ENCODE data around the gene SNRPN.
"Not testable (repeated sequence)": the region's sequence is repeated elsewhere in the genome, so short reads cannot be mapped to it uniquely, and the experiment has no call there.

Gene SNRPN

DNA sequence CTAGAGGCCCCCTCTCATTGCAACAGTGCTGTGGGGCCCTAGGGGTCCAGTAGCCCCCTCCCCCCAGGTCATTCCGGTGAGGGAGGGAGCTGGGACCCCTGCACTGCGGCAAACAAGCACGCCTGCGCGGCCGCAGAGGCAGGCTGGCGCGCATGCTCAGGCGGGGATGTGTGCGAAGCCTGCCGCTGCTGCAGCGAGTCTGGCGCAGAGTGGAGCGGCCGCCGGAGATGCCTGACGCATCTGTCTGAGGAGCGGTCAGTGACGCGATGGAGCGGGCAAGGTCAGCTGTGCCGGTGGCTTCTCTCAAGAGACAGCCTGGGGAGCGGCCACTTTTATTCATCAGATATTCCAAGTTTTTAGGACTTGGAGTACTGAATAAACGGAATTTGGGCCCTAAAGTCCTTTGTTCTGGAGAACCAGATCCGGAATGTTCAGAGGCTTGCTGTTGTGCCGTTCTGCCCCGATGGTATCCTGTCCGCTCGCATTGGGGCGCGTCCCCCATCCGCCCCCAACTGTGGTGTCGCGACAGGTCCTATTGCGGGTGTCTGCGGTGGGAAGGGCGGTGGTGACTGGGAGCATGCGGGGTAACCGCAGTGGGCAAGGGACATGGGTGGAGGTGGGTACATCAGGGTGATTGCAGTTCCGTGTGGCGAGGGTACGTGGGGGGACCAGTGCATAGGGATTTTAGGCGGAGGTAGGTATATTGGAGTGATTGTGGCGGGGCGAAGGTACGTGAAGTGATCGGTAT, at the start of gene SNRPN, which contains the start of gene SNURF:
Gene SNRPN (plus strand): TSS at position 205 of the 748 bp plus-strand sequence. CDS start 19,467 bp downstream, outside the sequence.
Gene SNURF (plus strand): TSS at position 205 of the 748 bp plus-strand sequence. CDS start 62 bp downstream, at position 267.
- peak; percentile 64 for DNase-seq (ENCODE audit: low spot score)

DNA sequence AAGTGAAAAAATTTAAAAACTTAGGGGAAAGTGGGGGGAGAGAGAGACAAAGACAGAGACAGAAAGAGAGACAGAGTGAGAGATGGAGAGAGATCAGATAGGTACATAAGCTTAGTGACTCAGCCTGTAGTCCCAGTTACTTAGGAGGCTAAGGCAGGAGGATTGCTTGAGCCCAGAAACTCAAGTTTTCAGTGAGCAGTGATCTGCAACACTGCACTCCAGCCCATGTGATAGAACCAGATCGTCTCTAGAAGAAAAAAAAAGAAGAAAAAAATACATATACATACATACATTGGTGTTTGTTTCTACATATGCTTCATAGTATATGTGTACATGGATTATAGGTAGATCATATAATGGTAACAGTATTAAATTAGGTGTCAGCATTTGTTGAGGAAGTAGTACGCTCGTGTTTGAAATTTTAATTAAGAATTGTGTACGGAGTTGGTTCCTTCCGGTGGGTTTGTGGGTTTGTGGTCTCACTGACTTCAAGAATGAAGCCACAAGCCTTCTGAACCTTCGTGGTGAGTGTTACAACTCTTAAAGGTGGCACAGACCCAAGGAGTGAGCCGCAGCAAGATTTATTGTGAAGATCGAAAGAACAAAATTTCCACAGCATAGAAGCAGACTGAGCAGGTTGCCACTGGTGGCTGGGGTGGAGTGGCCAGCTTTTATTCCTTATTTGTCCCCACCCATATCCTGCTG, 38.3 kb upstream of the SNRPN start:
- DNase-seq (ENCODE audit: low spot score) = no peak

DNA sequence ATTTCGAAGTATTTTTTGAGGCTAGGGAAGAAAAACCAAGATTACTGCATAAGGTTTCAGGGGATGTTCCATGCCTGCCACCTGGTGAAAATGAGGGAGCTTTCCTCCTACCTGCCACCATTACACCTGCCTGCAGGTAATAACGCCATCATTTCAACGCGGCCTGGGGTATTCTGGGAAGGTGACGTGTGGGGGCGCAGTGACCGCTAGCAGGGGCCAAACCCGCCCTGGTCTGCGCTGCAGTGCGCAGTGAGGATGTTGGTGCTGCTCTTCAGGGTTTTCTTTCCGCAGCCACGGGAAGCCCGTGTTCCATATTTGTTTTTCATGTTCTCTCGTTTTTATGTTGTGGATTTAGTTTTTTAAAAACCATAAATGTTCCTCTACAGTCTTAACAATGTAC, 37.4 kb upstream of the SNRPN start:
- DNase-seq (ENCODE audit: low spot score) = no peak

DNA sequence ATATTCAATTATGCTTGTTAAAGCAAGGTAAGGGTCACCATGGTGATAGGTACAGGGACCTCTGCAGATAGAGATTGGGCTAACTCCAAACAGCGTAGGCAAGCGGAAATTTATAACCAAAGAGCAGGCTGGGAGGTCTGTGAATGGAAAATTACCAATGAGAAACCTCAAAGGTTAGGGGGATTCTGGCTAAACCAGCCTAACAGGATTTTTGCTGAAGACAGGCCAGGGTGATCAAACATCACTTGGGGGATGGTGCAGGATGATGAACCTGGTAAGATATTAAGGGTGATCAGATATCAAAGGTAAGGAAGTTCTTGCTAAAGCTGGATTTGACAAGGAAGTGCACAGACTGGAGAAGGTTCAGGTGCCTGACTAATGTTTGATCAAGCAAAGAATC, 35.3 kb upstream of the SNRPN start:
- no peak for DNase-seq (ENCODE audit: low spot score)

DNA sequence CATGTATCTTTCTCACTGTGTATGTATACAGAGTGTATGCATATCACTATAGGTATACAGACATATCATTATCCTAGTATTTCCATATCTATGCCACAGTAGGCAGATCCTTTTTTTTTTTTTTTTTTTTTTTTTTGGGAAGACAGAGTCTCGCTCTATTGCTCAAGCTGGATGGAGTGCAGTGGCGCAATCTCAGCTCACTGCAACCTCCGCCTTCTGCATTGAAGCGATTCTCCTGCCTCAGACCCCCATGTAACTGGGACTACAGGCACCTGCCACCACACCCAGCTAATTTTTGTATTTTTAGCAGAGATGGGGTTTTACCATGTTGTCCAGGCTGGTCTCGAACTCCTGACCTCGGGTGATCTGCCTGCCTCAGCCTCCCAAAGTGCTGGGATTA, 32.0 kb upstream of the SNRPN start:
- not testable (repeated sequence) for DNase-seq (ENCODE audit: low spot score)

DNA sequence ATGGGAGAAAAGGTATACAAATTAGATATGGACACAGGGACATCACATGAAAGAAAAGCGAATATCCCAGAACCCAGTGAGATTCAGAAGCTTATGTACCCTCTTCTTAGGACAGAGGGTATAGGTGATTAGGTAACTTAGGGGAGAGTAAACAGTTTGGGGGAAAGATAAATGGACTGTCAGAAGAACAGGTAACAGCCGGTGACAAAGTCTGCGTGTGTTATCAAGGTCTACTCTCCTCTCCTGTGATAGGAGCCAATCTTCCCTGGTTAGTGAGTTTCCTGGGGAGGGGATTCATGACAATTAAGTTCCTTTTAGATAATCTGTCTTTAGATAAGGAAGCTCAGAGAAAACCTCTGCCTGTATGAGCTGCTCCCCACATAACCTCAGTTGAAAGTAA, 30.6 kb upstream of the SNRPN start:
- DNase-seq (ENCODE audit: low spot score) = no peak

DNA sequence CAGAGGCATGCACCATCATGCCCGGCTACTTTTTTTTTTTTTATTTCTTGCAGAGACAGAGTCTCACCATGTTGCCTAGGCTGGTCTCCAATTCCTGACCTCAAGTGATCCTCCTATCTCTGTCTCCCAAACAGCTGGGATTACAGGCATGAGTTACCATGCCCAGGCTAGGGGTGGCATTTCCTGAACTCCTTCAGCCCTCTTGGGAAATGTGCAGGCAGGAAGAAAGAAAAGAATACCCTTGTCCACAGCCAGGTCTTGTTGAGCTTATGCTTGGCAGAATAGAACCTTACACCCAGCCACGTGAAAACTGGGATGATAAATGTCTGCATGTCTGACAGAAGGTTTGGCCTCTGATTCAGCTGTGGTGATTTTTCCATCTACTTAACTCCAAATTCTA, 30.2 kb upstream of the SNRPN start:
- DNase-seq (ENCODE audit: low spot score) = no peak

DNA sequence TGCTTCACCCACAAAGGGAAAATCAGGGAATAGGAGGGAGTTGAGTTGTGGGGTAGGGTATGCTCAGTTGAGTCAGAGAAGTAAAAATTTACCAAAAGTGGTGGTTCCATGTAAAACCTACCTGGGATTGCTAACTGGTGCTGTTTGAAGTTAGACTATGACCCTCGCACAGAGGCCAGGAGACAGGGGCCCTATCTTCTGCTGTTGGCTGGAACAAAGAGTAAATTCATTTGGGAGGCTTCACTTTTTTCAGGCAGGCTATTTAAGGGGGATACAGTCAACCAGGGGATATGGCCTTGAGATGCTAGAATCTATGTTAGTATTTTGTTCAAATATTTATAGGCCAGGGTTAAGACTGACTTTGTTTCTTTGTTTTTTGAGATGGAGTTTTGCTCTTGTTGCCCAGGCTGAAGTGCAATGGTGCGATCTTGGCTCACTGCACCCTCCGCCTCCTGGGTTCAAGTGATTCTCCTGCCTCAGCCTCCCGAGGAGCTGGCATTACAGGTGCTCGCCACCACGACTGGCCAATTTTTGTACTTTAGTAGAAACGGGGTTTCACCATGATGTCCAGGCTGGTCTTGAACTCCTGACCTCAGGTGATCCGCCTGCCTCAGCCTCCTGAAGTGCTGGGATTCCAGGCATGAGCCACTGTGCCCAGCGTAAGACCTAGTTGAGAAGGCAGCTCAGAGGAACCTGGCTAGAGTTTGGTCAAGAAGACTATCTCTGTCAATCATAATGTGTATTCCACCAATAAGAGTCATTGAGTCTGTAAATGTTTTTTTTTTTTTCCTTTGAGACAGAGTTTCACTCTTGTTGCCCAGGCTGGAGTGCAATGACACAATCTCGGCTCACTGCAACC, 22.7 kb upstream of the SNRPN start:
- DNase-seq (ENCODE audit: low spot score) = not testable (repeated sequence)

DNA sequence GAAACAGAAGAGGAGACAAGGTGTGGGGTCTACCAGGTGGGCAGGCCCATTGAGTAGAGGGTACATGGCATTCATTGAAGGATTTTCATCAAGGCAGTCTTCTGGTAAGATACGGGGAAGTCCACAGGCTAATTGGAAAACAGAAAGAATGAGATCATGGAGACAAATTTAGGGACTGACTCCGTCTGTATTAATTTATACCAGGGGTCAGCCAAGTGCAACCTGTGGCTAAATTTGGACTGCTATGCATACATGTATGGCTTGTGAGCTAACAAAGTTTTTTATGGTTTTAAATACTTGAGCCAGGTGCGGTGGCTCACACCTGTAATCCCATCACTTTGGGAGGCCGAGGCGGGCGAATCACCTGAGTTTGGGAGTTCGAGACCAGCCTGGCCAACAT, 21.1 kb upstream of the SNRPN start:
- no peak for DNase-seq (ENCODE audit: low spot score)

DNA sequence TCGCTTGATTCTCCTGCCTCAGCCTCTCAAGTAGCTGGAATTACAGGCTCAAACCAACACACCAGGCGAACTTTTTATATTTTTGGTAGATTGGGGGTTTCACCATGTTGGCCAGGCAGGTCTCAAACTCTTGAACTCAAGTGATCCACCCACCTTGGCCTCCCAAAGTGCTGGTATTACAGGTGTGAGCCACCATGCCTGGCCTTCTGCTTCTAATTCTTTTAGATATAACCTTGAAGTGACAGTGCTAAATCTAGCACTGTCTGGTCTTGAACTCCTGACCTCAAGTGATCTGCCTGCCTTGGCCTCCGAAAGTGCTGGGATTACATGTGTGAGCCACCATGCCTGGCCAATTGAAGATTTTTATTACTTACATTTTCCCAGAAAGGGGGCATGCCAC, 16.6 kb upstream of the SNRPN start:
- not testable (repeated sequence) for DNase-seq (ENCODE audit: low spot score)

DNA sequence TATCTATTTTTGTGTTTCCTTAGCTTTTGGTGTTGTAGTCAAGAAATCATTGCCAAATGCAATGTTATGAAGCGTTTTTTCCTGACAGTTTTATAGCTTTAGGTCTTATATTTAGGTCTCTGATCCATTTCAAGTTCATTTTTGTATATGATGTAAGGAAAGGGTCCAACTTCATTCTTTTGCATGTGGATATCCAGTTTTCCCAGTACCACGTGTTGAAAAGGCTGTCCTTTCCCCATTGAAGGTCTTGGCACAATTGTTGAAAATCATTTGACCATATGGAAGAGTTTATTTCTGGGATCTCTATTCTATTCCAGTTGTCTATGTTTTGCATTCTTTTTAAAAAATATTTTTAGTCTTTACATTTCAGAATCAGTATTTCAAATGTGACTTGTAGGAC, 14.6 kb upstream of the SNRPN start:
- DNase-seq (ENCODE audit: low spot score) = no peak

DNA sequence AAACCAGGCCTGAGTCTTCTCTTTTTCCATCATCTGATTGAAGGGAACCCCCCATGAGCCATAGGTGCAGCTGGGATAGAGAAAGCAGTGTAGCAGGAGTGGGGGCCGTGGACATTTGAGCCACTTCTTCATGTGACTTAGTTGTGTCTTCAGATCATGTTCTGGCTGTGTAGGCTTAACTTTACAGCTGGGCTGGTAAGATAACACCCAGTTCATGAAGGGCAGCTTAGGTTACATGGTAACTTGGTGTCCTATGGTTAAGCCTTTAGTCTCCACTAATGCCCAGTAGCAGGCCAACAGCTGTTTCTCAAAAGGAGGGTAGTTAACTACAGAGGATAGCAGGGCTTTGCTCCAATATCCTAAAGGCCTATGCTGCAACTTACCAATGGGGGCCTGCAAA, 11.4 kb upstream of the SNRPN start:
- no peak for DNase-seq (ENCODE audit: low spot score)

DNA sequence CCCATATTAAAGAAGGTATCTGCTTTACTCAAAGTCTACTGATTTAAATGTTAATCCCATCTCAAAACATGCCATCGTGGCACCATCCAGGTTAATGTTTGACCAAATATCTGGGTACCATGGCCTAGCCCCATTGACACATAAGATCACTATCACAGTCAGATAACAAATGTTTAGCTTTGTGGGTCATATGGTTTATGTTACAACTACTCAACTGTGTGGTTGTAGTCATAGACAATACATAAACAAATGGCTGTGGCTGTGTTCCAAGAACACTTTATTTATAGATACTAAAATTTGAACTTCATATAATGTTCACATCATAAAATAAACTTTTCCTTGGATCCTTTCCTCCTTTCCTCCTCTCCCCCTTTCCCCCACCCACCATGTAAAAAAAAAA, 9.8 kb upstream of the SNRPN start:
- no peak for DNase-seq (ENCODE audit: low spot score)

DNA sequence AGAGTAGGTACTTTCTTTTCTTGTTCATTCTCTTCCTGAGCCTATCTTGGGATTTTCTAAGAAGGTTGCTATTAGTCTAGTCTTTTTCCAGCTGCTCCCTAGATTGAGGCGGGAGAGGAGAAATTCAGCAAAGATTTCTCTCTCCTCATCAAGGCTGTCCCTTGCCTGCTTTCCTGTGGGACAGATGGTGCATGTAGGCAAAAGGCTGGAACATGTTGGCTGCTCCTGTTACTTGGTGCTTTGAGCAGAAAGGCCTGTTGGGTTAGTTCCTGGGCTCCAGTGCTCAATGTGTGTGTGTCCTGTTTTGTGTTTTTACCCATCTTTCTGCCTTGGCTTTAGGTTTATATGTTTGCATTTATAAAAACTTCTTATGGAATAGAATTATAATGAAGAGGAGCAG, 9.1 kb upstream of the SNRPN start:
- DNase-seq (ENCODE audit: low spot score) = no peak

DNA sequence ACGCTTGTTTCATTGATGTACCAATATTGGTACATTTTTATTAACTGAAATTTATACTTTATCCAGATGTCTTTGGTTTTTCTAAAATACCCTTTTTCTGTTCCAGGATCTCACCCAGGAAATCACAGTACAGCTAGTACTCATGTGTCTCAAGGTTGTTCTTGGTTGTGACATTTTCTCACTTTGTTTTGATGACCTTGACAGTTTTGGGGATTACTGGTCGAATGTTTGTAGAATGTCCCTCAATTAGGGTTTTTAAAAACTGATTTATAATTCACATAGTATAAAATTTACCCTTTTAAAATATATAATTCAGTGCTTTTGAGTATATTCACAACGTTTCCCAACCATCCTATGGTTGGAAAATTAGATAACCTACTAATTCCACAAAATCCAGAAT, 6.3 kb upstream of the SNRPN start:
- no peak for DNase-seq (ENCODE audit: low spot score)

DNA sequence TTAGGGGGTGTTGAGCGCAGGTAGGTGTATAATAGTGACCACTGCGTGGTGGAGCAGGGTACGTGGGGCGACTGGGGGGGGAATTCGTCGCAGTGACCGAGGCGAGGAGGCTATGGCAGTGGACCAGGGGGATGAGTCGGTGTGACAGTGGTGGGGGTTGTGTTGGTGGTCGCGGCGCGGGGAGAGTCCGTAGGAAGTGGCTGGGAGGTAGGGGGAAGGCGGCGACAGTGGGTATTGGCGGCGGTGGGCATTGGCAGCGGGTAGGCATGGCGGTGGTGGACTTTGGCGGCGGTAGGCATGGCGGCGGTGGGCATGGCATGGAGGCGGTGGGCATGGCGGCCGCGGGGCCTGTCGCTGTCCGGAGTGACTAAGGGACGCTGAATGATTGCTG, 739 bp downstream of the SNRPN start:
- DNase-seq (ENCODE audit: low spot score) = no peak

DNA sequence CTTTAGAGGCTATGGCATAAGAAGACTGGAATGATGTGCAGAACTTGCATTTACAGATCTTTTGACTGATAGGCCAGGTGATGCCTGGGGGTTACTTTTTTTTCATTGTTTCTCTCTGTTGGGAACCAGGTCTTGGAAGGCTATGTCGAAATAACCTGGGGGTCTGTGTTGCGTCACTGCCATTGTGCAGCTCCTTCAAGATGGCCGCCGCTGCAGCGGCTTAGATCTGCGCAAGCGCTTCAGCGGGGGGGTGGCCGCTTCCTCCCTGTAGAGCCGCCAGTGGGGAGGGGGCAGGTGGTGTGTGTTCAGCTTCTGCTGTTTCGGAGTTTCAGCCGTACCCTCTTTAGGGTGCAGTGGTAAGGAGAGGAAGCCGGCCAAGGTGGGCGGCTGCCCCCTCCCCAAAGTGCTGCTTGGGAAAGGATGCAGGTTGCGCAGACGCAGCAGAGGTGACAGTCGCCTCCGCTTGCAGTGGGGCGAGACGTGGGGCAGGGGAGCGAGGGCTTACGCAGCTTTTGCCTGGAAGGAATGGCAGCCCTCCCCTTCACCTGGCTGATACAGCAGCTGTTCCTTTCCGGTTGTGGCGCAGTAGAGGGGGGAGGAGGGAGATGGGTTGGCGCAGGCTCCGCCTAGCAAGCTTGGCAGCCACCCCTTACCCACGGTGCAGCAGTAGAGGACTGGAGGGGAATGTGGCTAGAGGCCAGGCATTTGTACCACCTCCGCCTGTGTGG, 1.5 kb downstream of the SNRPN start:
- DNase-seq (ENCODE audit: low spot score) = peak; percentile 83

DNA sequence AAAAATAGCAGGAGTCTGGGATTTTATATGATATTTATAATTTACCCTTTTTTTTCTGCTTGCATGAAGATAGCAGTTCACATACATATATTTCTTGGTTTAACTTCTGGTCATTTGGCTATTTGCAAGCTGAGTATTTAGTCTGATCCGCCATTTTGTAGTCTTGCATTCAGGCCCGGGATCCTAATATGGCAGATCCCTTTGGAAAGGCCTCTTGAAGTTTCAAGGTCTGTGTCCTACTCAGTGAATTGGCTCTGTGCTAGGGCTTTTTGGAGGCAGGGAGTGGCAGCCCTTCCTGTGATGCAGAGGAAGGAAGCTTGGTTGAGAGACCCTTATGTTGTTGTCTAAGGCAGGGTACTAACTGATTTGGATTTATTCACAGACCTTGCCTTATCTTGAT, 2.9 kb downstream of the SNRPN start:
- DNase-seq (ENCODE audit: low spot score) = no peak

DNA sequence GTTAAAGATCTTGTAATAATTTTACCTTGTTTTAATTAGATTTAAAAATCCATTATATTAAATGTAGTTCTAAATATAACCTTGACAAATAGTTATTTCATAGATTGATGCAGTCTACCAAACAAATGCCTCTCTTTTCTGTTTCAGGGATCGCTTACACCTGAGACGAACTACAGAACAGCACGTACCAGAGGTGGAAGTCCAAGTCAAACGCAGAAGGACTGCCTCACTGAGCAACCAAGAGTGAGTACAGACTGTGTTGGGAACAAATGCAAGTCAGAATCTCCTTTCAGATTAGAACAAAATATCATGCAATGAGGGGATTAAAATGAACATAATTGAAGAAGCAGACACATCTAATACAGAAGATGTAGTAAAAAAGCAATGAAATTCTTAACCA, 7.2 kb downstream of the SNRPN start:
- no peak for DNase-seq (ENCODE audit: low spot score)

DNA sequence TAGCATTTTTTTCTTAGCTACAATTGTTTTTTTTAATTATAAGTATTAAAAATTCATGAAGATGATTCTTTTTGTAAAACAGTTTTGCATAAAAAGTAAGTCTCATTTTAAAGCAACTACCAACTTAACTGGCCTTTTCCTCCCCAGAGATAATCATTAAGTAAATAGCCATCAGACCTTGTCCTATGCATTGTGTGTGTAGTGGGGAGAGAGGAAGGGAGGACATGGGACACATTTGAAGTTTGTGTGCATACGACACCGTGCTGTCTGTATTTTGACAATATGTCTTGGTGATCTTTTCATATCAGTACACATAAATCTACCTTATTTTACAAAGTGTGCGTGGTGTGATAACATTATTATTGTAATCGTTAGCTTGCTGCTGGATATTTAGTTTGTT, 8.1 kb downstream of the SNRPN start:
- no peak for DNase-seq (ENCODE audit: low spot score)

DNA sequence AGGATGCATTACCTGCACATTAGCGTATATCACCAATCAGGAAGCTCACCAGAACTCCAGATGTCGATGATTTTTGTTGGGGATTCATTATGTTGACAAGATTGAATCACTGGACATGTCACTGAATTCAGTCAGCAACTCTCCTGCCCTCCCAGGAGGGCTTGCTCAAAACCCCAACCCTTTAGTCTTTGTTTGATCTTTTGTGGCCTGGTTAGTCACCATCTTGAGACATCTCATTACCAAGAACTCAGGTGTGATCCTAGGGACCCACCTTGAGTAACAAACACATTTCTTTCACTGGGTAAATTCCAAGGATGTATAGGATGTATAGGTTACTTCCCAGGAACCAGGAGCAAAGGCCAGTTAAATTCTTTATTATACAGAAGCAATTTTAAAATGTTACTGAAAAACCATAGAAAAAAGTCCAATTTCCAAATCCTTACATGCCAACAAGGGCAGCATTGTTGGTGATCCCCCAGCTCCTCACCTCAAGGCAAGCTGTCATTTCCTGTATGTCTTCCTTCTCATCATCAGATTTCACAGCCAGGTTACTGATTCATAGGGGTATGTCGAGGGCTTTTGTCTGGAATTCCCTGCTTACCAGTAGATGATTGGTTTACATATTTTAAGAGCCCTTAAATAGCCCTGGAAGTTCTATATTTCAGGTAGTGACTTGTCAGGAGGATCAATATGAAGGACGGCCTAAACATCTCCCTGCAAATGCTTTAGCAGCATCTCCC, 11.7 kb downstream of the SNRPN start:
- DNase-seq (ENCODE audit: low spot score) = no peak

Measured in CD4-positive, alpha-beta T cell treated with Interleukin-6 at 100 ng/mL for 8 hours (primary cell).